GM12874 (cell line): ENCODE results near the gene SULF2.

ENCODE experiments used
- CTCF ChIP-seq: IDR thresholded peaks from 2 replicates; pipeline ENCODE4 v1.5.1; 2011; ENCODE audit warnings: low read depth, mild to moderate bottlenecking, control low read depth, low read length, moderate library complexity; ENCODE audit not compliant: insufficient read depth

Gene SULF2

GRCh38 chr20:47618479-47618878 is 166.8 kb downstream of the SULF2 start:
- TF ChIP-seq CTCF = no peak

GRCh38 chr20:47614703-47615309 is 170.5 kb downstream of the SULF2 start:
- TF ChIP-seq CTCF = no peak

- no peak for TF ChIP-seq CTCF
Observed at GRCh38 chr20:47612670-47613069, 172.6 kb downstream of the SULF2 start.

- no peak for TF ChIP-seq CTCF
Observed at GRCh38 chr20:47611785-47612184, 173.5 kb downstream of the SULF2 start.

GRCh38 chr20:47610945-47611250 is 174.4 kb downstream of the SULF2 start:
- TF ChIP-seq CTCF = no peak

- TF ChIP-seq CTCF = no peak
Observed at GRCh38 chr20:47610247-47610944, 174.9 kb downstream of the SULF2 start.

GRCh38 chr20:47609001-47609400 is 176.3 kb downstream of the SULF2 start:
- TF ChIP-seq CTCF = no peak
